Hepatocyte (in vitro differentiated cells): ENCODE results near the gene PRDM15. TPM values are rescaled to one million over a fixed set of nuclear protein-coding genes. Genes with fewer than 3 reads are reported as not detected.

Source experiments
- DNase-seq: peaks from one replicate; pipeline ENCODE4 v3.0.0-alpha.2; 2016; ENCODE audit warnings: low spot score
- H2AFZ ChIP-seq: fragments of 200-600 bp; sonication (generic); 2 replicates; pipeline ENCODE4 v1.6.0; 2016; ENCODE audit warnings: antibody characterized with exemption, mild to moderate bottlenecking
- H3K27ac ChIP-seq: fragments of 200-600 bp; sonication (generic); 2 replicates; pipeline ENCODE4 v1.5.1; 2016; ENCODE audit warnings: mild to moderate bottlenecking
- H3K27me3 ChIP-seq: fragments of 200-600 bp; sonication (generic); 2 replicates; pipeline ENCODE4 v1.6.1; 2016
- H3K36me3 ChIP-seq: fragments of 200-600 bp; sonication (generic); replicated peaks from 2 replicates; pipeline ENCODE4 v1.5.1; 2016; ENCODE audit warnings: low read depth; ENCODE audit not compliant: insufficient read depth
- H3K4me1 ChIP-seq: fragments of 200-600 bp; sonication (generic); 2 replicates; pipeline ENCODE4 v1.5.1; 2016; ENCODE audit warnings: mild to moderate bottlenecking, moderate library complexity; ENCODE audit not compliant: insufficient read depth
- H3K4me2 ChIP-seq: fragments of 200-600 bp; sonication (generic); 2 replicates; pipeline ENCODE4 v1.6.0; 2016
- H3K4me3 ChIP-seq: fragments of 200-600 bp; sonication (generic); 2 replicates; pipeline ENCODE4 v1.5.1; 2016; ENCODE audit warnings: mild to moderate bottlenecking
- H3K79me2 ChIP-seq: fragments of 200-600 bp; sonication (generic); 2 replicates; pipeline ENCODE4 v1.6.0; 2017; ENCODE audit warnings: mild to moderate bottlenecking
- H3K9me2 ChIP-seq: fragments of 200-600 bp; sonication (generic); replicated peaks from 2 replicates; pipeline ENCODE4 v1.6.0; 2017; ENCODE audit warnings: mild to moderate bottlenecking; ENCODE audit not compliant: insufficient read depth
- H3K9me3 ChIP-seq: fragments of 200-600 bp; sonication (generic); 2 replicates; pipeline ENCODE4 v1.5.1; 2016; ENCODE audit warnings: low read depth, mild to moderate bottlenecking
- H4K20me1 ChIP-seq: fragments of 200-600 bp; sonication (generic); 2 replicates; pipeline ENCODE4 v1.6.0; 2016; ENCODE audit warnings: mild to moderate bottlenecking; ENCODE audit not compliant: insufficient read depth, poor library complexity, severe bottlenecking
- CTCF ChIP-seq: fragments of 200-600 bp; sonication (generic); IDR thresholded peaks from 2 replicates; pipeline ENCODE4 v1.5.1; 2016; ENCODE audit warnings: antibody characterized with exemption, mild to moderate bottlenecking; ENCODE audit not compliant: poor library complexity
- EZH2 ChIP-seq: fragments of 200-600 bp; sonication (generic); IDR thresholded peaks from 2 replicates; pipeline ENCODE4 v1.6.1; 2016; ENCODE audit warnings: antibody characterized with exemption, mild to moderate bottlenecking, borderline replicate concordance
- EZH2phosphoT487 ChIP-seq: fragments of 200-600 bp; sonication (generic); IDR thresholded peaks from one replicate; pipeline ENCODE4 v1.6.1; 2018; ENCODE audit warnings: antibody characterized with exemption, mild to moderate bottlenecking, low read depth, moderate library complexity; ENCODE audit not compliant: unreplicated experiment, severe bottlenecking
- WGBS: methylation state at CpG from one replicate; pipeline ENCODE4 v1.1.6; 2016; ENCODE audit warnings: low lambda C conversion rate; ENCODE audit errors: missing lambda C conversion rate; 5-methylcytosine and 5-hydroxymethylcytosine counted together
- polyA plus RNA-seq: library from polyadenylated mRNA; unstranded; fragments of >200 nt; fragmentation: Nextera tagmentation; extraction: Ambion mirVana; gene quantifications from 2 replicates; pipeline ENCODE4 v1.2.1, GENCODE V29; 2016
- total RNA-seq: library from RNA; depleted of rRNA; stranded (reverse); fragments of >200 nt; gene quantifications from 2 replicates; pipeline ENCODE4 v1.2.3, GENCODE V29; 2014

Gene PRDM15
- total and polyA plus RNA-seq, 2 experiments from 2014 or later: 3.0 to 4.7 TPM

GRCh38 chr21:41867313-41867712 is 11.8 kb downstream of the PRDM15 start:
- Histone ChIP-seq H3K4me3 (no peak overlapping the region), H3K4me2 (no peak overlapping the region), H3K9me3 (no peaks in the 10 kb centered on the region), H3K27me3 (no peaks in the 10 kb centered on the region), H3K79me2 (peaks cover 13% of the 10 kb centered on the region), H4K20me1 (no peaks in the 10 kb centered on the region), H3K27ac (no peak overlapping the region), H3K4me1 (no peaks in the 10 kb centered on the region), H3K36me3 (no peaks in the 10 kb centered on the region), H3K9me2 (no peaks in the 10 kb centered on the region), H2AFZ (no peak overlapping the region)
- TF ChIP-seq CTCF (no peak), EZH2phosphoT487 (no peak), EZH2 (no peak)
- DNase-seq: no peak
- 97% methylated on average over 8 of the region's 8 CpGs for WGBS

GRCh38 chr21:41866274-41866809 is 12.8 kb downstream of the PRDM15 start:
- Histone ChIP-seq H3K4me3 (no peak overlapping the region), H3K27ac (no peak overlapping the region), H3K9me3 (no peaks in the 10 kb centered on the region), H3K27me3 (no peaks in the 10 kb centered on the region), H3K4me2 (no peak overlapping the region), H4K20me1 (no peaks in the 10 kb centered on the region), H3K79me2 (peaks cover 13% of the 10 kb centered on the region), H3K9me2 (no peaks in the 10 kb centered on the region), H3K36me3 (no peaks in the 10 kb centered on the region), H2AFZ (no peak overlapping the region), H3K4me1 (no peaks in the 10 kb centered on the region)
- TF ChIP-seq CTCF: no peak
- TF ChIP-seq EZH2: no peak
- TF ChIP-seq EZH2phosphoT487: no peak
- no peak for DNase-seq
- WGBS: 81% methylated on average over 11 of the region's 11 CpGs

GRCh38 chr21:41865002-41865777 is 14.0 kb downstream of the PRDM15 start:
- Histone ChIP-seq H3K4me2 (no peak overlapping the region), H3K36me3 (no peaks in the 10 kb centered on the region), H3K79me2 (peaks cover 13% of the 10 kb centered on the region), H3K27ac (no peak overlapping the region), H4K20me1 (no peaks in the 10 kb centered on the region), H3K9me3 (no peaks in the 10 kb centered on the region), H3K4me1 (no peaks in the 10 kb centered on the region), H3K9me2 (no peaks in the 10 kb centered on the region), H3K27me3 (no peaks in the 10 kb centered on the region), H2AFZ (no peak overlapping the region), H3K4me3 (no peak overlapping the region)
- no peak for DNase-seq
- 85% methylated on average over 13 of the region's 15 CpGs for WGBS
- TF ChIP-seq EZH2 (no peak), CTCF (no peak), EZH2phosphoT487 (no peak)
